H1 (cell line): ENCODE results near the gene GDF2. TPM values are rescaled to one million over a fixed set of nuclear protein-coding genes. Genes with fewer than 3 reads are reported as not detected.

ENCODE experiments used
- CTCF ChIA-PET: fragments of 300-600 bp; sonication (Branson Sonifier 250); formaldehyde crosslinking; loops from one replicate; lab custom pipeline; 2021; ENCODE audit not compliant: partially characterized antibody; lab: Charles Lee
- POLR2A ChIA-PET: fragments of 300-600 bp; sonication (Branson Sonifier 250); formaldehyde crosslinking; loops from one replicate; lab custom pipeline; 2021; ENCODE audit warnings: inconsistent platforms; ENCODE audit not compliant: partially characterized antibody; lab: Charles Lee
- DNase-seq, 2 experiments: peaks; one replicate each; pipeline versions ENCODE4 v3.0.0 to v3.0.0-alpha.2; 2010 to 2022; ENCODE audit warnings: low spot score in 2 of 2, low read depth in 1 of 2, mixed read lengths in 1 of 2
- FAIRE-seq: peaks from 2 replicates; lab custom pipeline; 2011; peaks lifted over from hg19 to GRCh38; lab: Jason Lieb, UNC
- H2AFZ ChIP-seq: 2 replicates; pipeline ENCODE4 v1.8.1; 2012; ENCODE audit warnings: low read length, inconsistent platforms
- H2AK5ac ChIP-seq: 2 replicates; pipeline ENCODE4 v1.6.1; 2013; ENCODE audit warnings: low read depth, low read length
- H2BK120ac ChIP-seq: replicated peaks from 2 replicates; pipeline ENCODE3; 2013; ENCODE audit warnings: low read depth, low read length, inconsistent platforms
- H2BK12ac ChIP-seq: 2 replicates; pipeline ENCODE4 v1.6.1; 2013; ENCODE audit warnings: low read depth, low read length
- H2BK15ac ChIP-seq: 2 replicates; pipeline ENCODE4 v1.6.1; 2013; ENCODE audit warnings: low read length
- H2BK20ac ChIP-seq: 2 replicates; pipeline ENCODE4 v1.6.1; 2013; ENCODE audit warnings: low read length
- H2BK5ac ChIP-seq: 2 replicates; pipeline ENCODE4 v1.6.1; 2013; ENCODE audit warnings: low read depth, low read length
- H3K14ac ChIP-seq: 2 replicates; pipeline ENCODE4 v1.6.1; 2013; ENCODE audit warnings: inconsistent platforms; ENCODE audit not compliant: insufficient read length
- H3K18ac ChIP-seq: 2 replicates; pipeline ENCODE4 v1.6.1; 2013; ENCODE audit warnings: low read length; ENCODE audit errors: extremely low read depth
- H3K23ac ChIP-seq: 2 replicates; pipeline ENCODE4 v1.6.1; 2013; ENCODE audit warnings: inconsistent platforms; ENCODE audit not compliant: insufficient read length
- H3K23me2 ChIP-seq: 2 replicates; pipeline ENCODE4 v1.6.1; 2013; ENCODE audit warnings: low read depth, low read length
- H3K27ac ChIP-seq: 2 replicates; pipeline ENCODE4 v1.6.1; 2011; ENCODE audit warnings: low read depth, low read length, inconsistent platforms
- H3K27me3 ChIP-seq, 4 experiments: replicated peaks in 1 of 4; 1 replicate in 1 of 4; 2 replicates in 3 of 4; pipeline versions ENCODE4 v1.6.1 to v1.8.1; 2011 to 2013; ENCODE audit warnings: low read length in 3 of 4, mild to moderate bottlenecking in 3 of 4, inconsistent platforms in 2 of 4, mixed read lengths in 2 of 4, moderate library complexity in 1 of 4; ENCODE audit not compliant: control insufficient read depth in 3 of 4, insufficient read depth in 3 of 4; ENCODE audit errors: extremely low read depth in 1 of 4
- H3K36me3 ChIP-seq, 4 experiments: 2 replicates each; pipeline versions ENCODE4 v1.6.1 to v1.8.1; 2011 to 2013; ENCODE audit warnings: mild to moderate bottlenecking in 4 of 4, low read length in 3 of 4, moderate library complexity in 2 of 4, control low read depth in 1 of 4, inconsistent platforms in 1 of 4; ENCODE audit not compliant: insufficient read depth in 4 of 4, control insufficient read depth in 2 of 4
- H3K4ac ChIP-seq: replicated peaks from 2 replicates; pipeline ENCODE3; 2013; ENCODE audit warnings: low read length, low read depth, mixed read lengths, inconsistent platforms; ENCODE audit not compliant: insufficient read length
- H3K4me1 ChIP-seq, 4 experiments: replicated peaks in 1 of 4; 1 replicate in 1 of 4; 2 replicates in 3 of 4; pipeline versions ENCODE4 v1.6.1 to v1.8.1; 2011 to 2013; ENCODE audit warnings: low read length in 3 of 4, inconsistent platforms in 2 of 4, mixed read lengths in 1 of 4; ENCODE audit not compliant: insufficient read depth in 4 of 4, control insufficient read depth in 3 of 4
- H3K4me2 ChIP-seq, 2 experiments: 2 replicates each; pipeline versions ENCODE4 v1.6.1 to v1.8.1; 2011 to 2013; ENCODE audit warnings: low read depth in 2 of 2, low read length in 2 of 2, control low read depth in 1 of 2, inconsistent platforms in 1 of 2, mild to moderate bottlenecking in 1 of 2; ENCODE audit not compliant: insufficient read depth in 1 of 2
- H3K4me3 ChIP-seq, 4 experiments: fragments of 200-600, 300-600 bp in 1 of 4; sonication (generic), shearing (Covaris generic), sonication (Bioruptor Twin) in 1 of 4; 2 replicates each; pipeline versions ENCODE4 v1.5.1 to v1.8.1; 2011 to 2016; ENCODE audit warnings: low read length in 4 of 4, low read depth in 3 of 4, control low read depth in 2 of 4, inconsistent platforms in 2 of 4, mild to moderate bottlenecking in 2 of 4, mixed read lengths in 1 of 4, moderate library complexity in 1 of 4; ENCODE audit not compliant: insufficient read depth in 2 of 4; ENCODE audit errors: extremely low read depth in 1 of 4
- H3K56ac ChIP-seq: replicated peaks from 2 replicates; pipeline ENCODE3; 2013; ENCODE audit warnings: low read depth, mild to moderate bottlenecking, mixed read lengths, low read length, inconsistent platforms; ENCODE audit not compliant: insufficient read length
- H3K79me1 ChIP-seq: 2 replicates; pipeline ENCODE4 v1.6.1; 2013; ENCODE audit warnings: low read depth, low read length, control low read depth
- H3K79me2 ChIP-seq, 2 experiments: 2 replicates each; pipeline versions ENCODE4 v1.6.1 to v1.8.1; 2012 to 2013; ENCODE audit warnings: low read length in 2 of 2, mild to moderate bottlenecking in 2 of 2, inconsistent platforms in 1 of 2; ENCODE audit not compliant: insufficient read depth in 2 of 2, control insufficient read depth in 1 of 2
- H3K9ac ChIP-seq, 4 experiments: replicated peaks in 1 of 4; 1 replicate in 1 of 4; 2 replicates in 3 of 4; pipeline versions ENCODE4 v1.6.1 to v1.8.1; 2011 to 2013; ENCODE audit warnings: low read depth in 3 of 4, low read length in 3 of 4, control low read depth in 2 of 4, mild to moderate bottlenecking in 2 of 4, moderate library complexity in 2 of 4, inconsistent platforms in 1 of 4; ENCODE audit errors: extremely low read depth in 1 of 4
- H3K9me3 ChIP-seq, 2 experiments: 2 replicates each; pipeline versions ENCODE4 v1.6.1 to v1.8.1; 2012 to 2013; ENCODE audit warnings: mild to moderate bottlenecking in 2 of 2, moderate library complexity in 2 of 2, control low read depth in 1 of 2, inconsistent platforms in 1 of 2, low read depth in 1 of 2, low read length in 1 of 2, mixed read lengths in 1 of 2; ENCODE audit not compliant: insufficient read depth in 2 of 2
- H4K20me1 ChIP-seq, 2 experiments: replicated peaks in 1 of 2; 2 replicates each; pipeline versions ENCODE3 to v1.8.1; 2011 to 2013; ENCODE audit warnings: inconsistent platforms in 2 of 2, low read length in 2 of 2, mild to moderate bottlenecking in 1 of 2; ENCODE audit not compliant: insufficient read depth in 2 of 2, control insufficient read depth in 1 of 2
- H4K5ac ChIP-seq: 2 replicates; pipeline ENCODE4 v1.6.1; 2013; ENCODE audit warnings: low read length, low read depth, mixed read lengths, inconsistent platforms; ENCODE audit not compliant: insufficient read length
- H4K8ac ChIP-seq: 2 replicates; pipeline ENCODE4 v1.8.0; 2013; ENCODE audit warnings: mild to moderate bottlenecking, moderate library complexity, low read length, inconsistent platforms; ENCODE audit not compliant: insufficient read depth; ENCODE audit errors: extremely low read depth
- H4K91ac ChIP-seq: replicated peaks from 2 replicates; pipeline ENCODE3; 2013; ENCODE audit warnings: low read length, mixed read lengths, inconsistent platforms; ENCODE audit not compliant: insufficient read length
- CHD2 ChIP-seq: IDR thresholded peaks from 2 replicates; pipeline ENCODE4 v1.6.1; 2012; ENCODE audit warnings: low read length, improper control_type of control experiment
- CREB1 ChIP-seq: IDR thresholded peaks from 2 replicates; pipeline ENCODE4 v1.6.1; 2012; ENCODE audit warnings: inconsistent platforms
- EZH2 ChIP-seq: fragments of 200-600 bp; sonication (generic); IDR thresholded peaks from 2 replicates; pipeline ENCODE4 v1.7.1; 2012; ENCODE audit warnings: low read depth, mild to moderate bottlenecking, moderate library complexity, low read length, inconsistent platforms; ENCODE audit not compliant: severe bottlenecking
- HDAC6 ChIP-seq: IDR thresholded peaks from one replicate; pipeline ENCODE4 v1.7.1; 2012; ENCODE audit warnings: low read depth, mild to moderate bottlenecking, inconsistent platforms, low read length, moderate library complexity
- KDM1A ChIP-seq: fragments of 200-600, 300-600 bp; sonication (generic); IDR thresholded peaks from 2 replicates; pipeline ENCODE4 v1.7.1; 2016; ENCODE audit warnings: mild to moderate bottlenecking, low read length, borderline replicate concordance
- KDM4A ChIP-seq: IDR thresholded peaks from one replicate; pipeline ENCODE4 v1.7.1; 2012; ENCODE audit warnings: low read depth, mild to moderate bottlenecking, moderate library complexity, low read length, inconsistent platforms; ENCODE audit not compliant: severe bottlenecking
- MAFK ChIP-seq: IDR thresholded peaks from 2 replicates; pipeline ENCODE4 v1.6.1; 2012; ENCODE audit warnings: low read depth, mild to moderate bottlenecking, improper control_type of control experiment, low read length
- PHF8 ChIP-seq: fragments of 200-600 bp; sonication (generic); conservative IDR thresholded peaks from 2 replicates; pipeline ENCODE4 v1.7.1; 2012; ENCODE audit warnings: low read depth, mild to moderate bottlenecking, inconsistent platforms, low read length, moderate library complexity
- RBBP5 ChIP-seq: IDR thresholded peaks from 2 replicates; pipeline ENCODE4 v1.7.1; 2012; ENCODE audit warnings: low read depth, mild to moderate bottlenecking, inconsistent platforms, low read length, moderate library complexity, borderline replicate concordance
- RNF2 ChIP-seq: fragments of 200-900, 300-1000 bp; sonication (generic); IDR thresholded peaks from 2 replicates; pipeline ENCODE4 v1.7.1; 2016; ENCODE audit warnings: borderline replicate concordance, low read depth, mild to moderate bottlenecking, antibody characterized with exemption, low read length; ENCODE audit not compliant: poor library complexity, severe bottlenecking; ENCODE audit errors: missing control alignments
- SP1 ChIP-seq: IDR thresholded peaks from 2 replicates; pipeline ENCODE4 v1.6.1; 2011; ENCODE audit warnings: low read depth, low read length
- SRF ChIP-seq: IDR thresholded peaks from 2 replicates; pipeline ENCODE4 v1.6.1; 2011; ENCODE audit warnings: mild to moderate bottlenecking, low read depth, low read length, moderate library complexity
- TAF1 ChIP-seq: IDR thresholded peaks from 2 replicates; pipeline ENCODE4 v1.6.1; 2011; ENCODE audit warnings: mild to moderate bottlenecking, low read depth, low read length
- WGBS, 2 experiments: shearing (Covaris generic) in 1 of 2; methylation state at CpG; one replicate each; pipeline versions ENCODE4 v1.1.6 to v1.1.7; 2013 to 2015; ENCODE audit warnings: low lambda C conversion rate in 2 of 2, mixed read lengths in 2 of 2, inconsistent platforms in 1 of 2, low coverage in 1 of 2, missing lambda C conversion rate in 1 of 2; ENCODE audit not compliant: insufficient replicate concordance in 2 of 2, insufficient coverage in 1 of 2, insufficient read length in 1 of 2; ENCODE audit errors: extremely low coverage in 1 of 2, missing lambda C conversion rate in 1 of 2; 5-methylcytosine and 5-hydroxymethylcytosine counted together
- polyA plus RNA-seq, 7 experiments: library from polyadenylated mRNA; depleted of rRNA in 3 of 7; stranded (reverse) in 5 of 7; unstranded in 2 of 7; fragments of >200 nt in 5 of 7; fragments of 200-250 nt in 2 of 7; gene quantifications; 1 replicate in 5 of 7; 2 replicates in 1 of 7; 4 replicates in 1 of 7; pipeline versions ENCODE4 v1.2.1 to v1.2.3, GENCODE V29; 2011 to 2013; ENCODE audit warnings: missing spikeins in 2 of 7, mixed read lengths in 2 of 7
- total RNA-seq: library from RNA; stranded (reverse); fragmentation: NEBNext Ultra II Directional; extraction: Animal tissue kit (Norgen Biotek cat#: 25700); gene quantifications from 2 replicates; pipeline ENCODE4 v1.2.1, GENCODE V29; 2021
- TF ChIP-seq, protein P1 (sequence below): IDR thresholded peaks from 2 replicates; pipeline ENCODE4 v1.6.1; 2012; ENCODE audit warnings: inconsistent platforms

Gene GDF2
- total and polyA plus RNA-seq, 2 of the 8 experiments (the other 6 are each of a cell fraction or from before 2014, with no cell fraction given) = not detected

DNA sequence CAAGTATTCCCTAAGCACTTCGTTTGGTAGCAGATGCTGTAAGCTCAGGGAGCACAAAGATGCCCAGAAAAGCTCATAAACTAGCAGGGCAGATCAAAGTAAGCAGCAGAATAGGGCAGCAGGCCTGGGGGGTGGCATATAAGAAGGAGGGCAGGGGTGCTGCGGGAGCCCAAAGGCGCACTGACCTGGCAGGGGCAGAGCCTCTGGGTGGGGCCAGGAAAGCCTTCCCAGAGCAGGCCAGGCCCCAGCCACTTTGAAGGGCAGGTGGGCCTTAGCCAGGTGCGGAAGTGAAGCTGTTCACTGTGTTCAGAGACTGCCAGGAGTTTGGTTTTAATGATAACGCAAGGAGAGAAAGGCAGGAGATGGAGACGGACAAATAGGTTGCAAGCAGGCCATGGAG is 18.4 kb upstream of the GDF2 start:
- H3K4ac ChIP-seq = no peak overlapping the region
- H3K23me2 ChIP-seq = peaks cover 11% of the 10 kb centered on the region; the same call in 1 of the 2 replicates
- H3K23ac ChIP-seq = no peak overlapping the region
- H3K27ac ChIP-seq = no peak overlapping the region
- no peak overlapping the region for H2AFZ ChIP-seq
- WGBS, 2 experiments = 81% methylated on average over 6 of the region's 6 CpGs; no CpG with 5 or more reads in 1 of the 2 experiments
- no peak for DNase-seq
- no peak overlapping the region for H4K8ac ChIP-seq
- H3K27me3 ChIP-seq = peaks cover 4 to 39% (median 31%) of the 10 kb centered on the region in 4 experiments
- H3K4me3 ChIP-seq = no peak overlapping the region
- FAIRE-seq = no peak
- ChIA-PET POLR2A (no interaction called here), CTCF (interaction anchor here (0.7 to 3.3 kb wide), 7 partner anchors 9 to 311 kb away, joined by 3 to 17 read pairs (median 4); no protein-coding TSS in a partner anchor)
- no peak overlapping the region for H2AK5ac ChIP-seq
- peaks cover 0 to 7% (median 3%) of the 10 kb centered on the region in 4 experiments; a peak in 4 of 7 replicates for H3K4me1 ChIP-seq
- no peak overlapping the region for H4K5ac ChIP-seq
- H3K4me2 ChIP-seq = no peak overlapping the region
- H3K56ac ChIP-seq = no peak overlapping the region
- no peak overlapping the region for H3K18ac ChIP-seq
- no peaks in the 10 kb centered on the region for H3K9me3 ChIP-seq
- H3K36me3 ChIP-seq = no peaks in the 10 kb centered on the region
- no peak overlapping the region for H2BK15ac ChIP-seq
- no peaks in the 10 kb centered on the region for H3K79me1 ChIP-seq
- no peak overlapping the region for H2BK120ac ChIP-seq
- H2BK5ac ChIP-seq = no peak overlapping the region
- no peak overlapping the region for H3K9ac ChIP-seq
- H3K14ac ChIP-seq = no peak overlapping the region
- H4K91ac ChIP-seq = no peak overlapping the region
- H2BK12ac ChIP-seq = no peak overlapping the region
- H2BK20ac ChIP-seq = no peak overlapping the region
- no peaks in the 10 kb centered on the region for H4K20me1 ChIP-seq
- no peaks in the 10 kb centered on the region for H3K79me2 ChIP-seq
- TF ChIP-seq, protein P1, sequence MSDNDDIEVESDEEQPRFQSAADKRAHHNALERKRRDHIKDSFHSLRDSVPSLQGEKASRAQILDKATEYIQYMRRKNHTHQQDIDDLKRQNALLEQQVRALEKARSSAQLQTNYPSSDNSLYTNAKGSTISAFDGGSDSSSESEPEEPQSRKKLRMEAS = no peak
- TF ChIP-seq HDAC6 = no peak
- no peak for TF ChIP-seq PHF8
- no peak for TF ChIP-seq TAF1
- TF ChIP-seq CHD2 = no peak
- TF ChIP-seq CREB1 = no peak
- no peak for TF ChIP-seq KDM4A
- no peak for TF ChIP-seq RBBP5
- TF ChIP-seq KDM1A = no peak
- no peak for TF ChIP-seq SP1
- no peak for TF ChIP-seq EZH2
- no peak for TF ChIP-seq RNF2
- TF ChIP-seq MAFK = no peak
- TF ChIP-seq SRF = no peak
